Raji (cell line): ENCODE measurements around the gene TMEM123.

Experiments used
- POLR2A ChIP-seq: IDR thresholded peaks from 2 replicates; pipeline ENCODE4 v1.6.1; 2011; ENCODE audit warnings: low read depth, low read length, control low read depth; ENCODE audit not compliant: insufficient read depth

Gene TMEM123

DNA sequence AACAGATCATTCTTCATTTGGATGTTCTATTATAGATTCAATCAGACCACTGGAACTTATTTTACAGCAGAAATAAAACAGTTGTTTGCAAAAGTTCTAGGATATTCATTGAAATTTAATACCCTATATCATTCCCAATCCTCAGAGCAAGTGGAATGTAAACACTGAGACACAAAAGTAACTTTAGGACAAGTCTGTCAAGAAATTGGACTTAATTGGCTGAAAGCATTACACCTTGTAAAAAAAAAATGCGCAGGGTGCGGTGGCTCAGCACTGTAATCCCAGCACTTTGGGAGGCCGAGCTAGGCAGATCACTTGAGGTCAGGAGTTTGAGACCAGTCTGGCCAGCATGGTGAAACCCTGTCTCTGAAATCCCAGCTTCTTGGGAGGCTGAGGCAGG, 29.9 kb upstream of the TMEM123 start:
- TF ChIP-seq POLR2A = no peak

GRCh38 chr11:102479733-102480132, 27.2 kb upstream of the TMEM123 start:
- no peak for TF ChIP-seq POLR2A

DNA sequence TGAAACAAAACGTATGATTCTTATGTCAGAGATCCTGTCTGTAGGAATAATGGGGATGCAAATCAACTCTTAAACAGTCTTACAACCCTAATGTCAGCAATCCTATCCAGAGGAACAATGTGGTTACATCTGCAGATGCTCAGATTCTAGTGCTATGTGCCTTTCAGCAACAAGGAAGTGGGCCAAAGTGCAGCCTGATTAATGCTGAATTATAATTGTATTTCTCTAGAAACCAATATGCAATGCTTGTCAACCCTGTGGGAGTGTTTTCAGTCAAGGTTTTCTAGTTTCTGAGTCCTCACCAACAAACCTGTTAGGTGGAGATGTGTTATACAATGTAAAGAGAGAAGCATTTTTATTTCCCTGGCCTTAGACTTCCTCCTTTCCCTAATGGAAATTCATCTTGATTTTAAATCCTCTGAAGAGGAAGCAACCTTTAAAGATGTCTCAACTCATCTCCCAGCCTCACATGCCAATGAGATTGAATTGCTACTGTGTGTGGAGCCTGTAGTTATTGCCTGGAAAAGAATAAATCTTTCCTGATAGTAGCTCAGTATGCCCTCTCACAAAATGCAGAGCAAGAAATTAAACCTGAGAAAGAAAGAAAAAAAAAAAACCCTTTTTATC, 26.2 kb upstream of the TMEM123 start:
- no peak for TF ChIP-seq POLR2A

- TF ChIP-seq POLR2A = peak; percentile 64
These were observed 24.2 kb upstream of the TMEM123 start for GRCh38 chr11:102476812-102477211.

- TF ChIP-seq POLR2A = no peak
These were observed 23.5 kb upstream of the TMEM123 start for GRCh38 chr11:102476069-102476468.

GRCh38 chr11:102473543-102473942, 21.0 kb upstream of the TMEM123 start:
- TF ChIP-seq POLR2A = no peak

DNA sequence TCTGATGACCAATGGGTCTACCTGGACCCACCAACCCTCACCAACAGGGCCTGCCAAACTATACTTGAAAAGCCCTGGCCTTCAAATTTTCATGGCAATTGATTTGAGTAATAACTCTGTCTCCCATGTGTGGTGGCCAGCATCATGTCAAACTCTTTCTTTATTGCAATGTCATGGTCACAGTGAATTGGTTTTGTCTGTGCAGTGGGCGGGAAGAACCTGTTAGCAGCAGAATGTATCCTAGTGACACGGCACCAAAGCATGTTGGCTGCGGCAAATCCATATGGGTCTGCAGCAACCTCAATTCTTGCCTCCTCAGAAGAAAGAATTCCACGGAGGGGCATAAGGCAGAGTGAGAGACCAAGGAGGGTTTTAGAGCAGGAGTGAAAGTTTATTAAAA, 19.6 kb upstream of the TMEM123 start:
- TF ChIP-seq POLR2A = no peak

DNA sequence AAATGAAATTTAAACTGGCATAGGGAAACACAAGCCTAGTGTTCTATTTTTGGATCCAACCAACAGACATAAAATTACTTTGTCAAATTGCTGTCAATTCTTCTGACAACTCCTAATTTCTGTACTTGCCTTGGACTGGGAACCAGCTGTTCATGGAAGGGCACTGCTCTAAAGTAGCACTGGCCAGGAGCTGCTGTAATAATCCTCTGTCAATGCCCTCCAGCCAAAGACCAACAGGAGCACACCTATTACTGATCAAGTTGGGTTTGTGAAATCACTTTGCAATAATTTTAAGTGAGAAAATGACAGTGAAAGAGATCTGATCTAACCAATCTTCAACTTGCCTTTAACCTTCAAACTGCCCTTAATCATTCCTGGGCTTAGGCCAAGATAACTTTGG, 18.9 kb upstream of the TMEM123 start:
- TF ChIP-seq POLR2A = no peak

GRCh38 chr11:102470251-102470650, 17.7 kb upstream of the TMEM123 start:
- no peak for TF ChIP-seq POLR2A

DNA sequence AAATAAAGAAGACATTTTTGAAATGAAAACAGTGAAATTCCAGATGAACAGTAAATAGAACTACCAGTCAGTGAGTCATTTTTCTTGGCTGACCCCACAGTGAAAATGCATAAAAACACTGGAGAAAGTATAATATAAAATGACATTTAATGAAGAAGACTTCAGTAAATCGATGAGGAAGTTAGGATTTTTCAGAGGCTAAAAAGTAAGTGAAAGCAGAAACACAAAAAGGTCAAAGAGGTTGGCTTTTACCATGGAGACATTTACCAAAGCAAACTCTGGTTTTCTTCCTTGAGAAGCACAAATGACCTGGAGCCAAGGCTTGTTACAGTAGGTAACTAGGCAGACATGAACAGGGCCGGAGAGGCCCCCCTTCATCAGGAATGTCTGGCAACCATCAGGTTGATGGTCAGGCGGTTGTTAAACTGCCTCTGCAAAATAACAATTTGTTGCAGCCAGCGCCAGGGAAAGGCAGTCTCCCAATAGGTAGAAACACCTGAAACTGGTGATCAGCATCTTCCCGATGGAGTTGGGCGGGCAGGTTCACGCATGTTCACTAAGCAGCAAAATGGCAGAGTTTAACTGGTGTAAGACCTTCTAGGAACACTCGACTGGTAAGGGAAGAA, 16.7 kb upstream of the TMEM123 start:
- TF ChIP-seq POLR2A = no peak

DNA sequence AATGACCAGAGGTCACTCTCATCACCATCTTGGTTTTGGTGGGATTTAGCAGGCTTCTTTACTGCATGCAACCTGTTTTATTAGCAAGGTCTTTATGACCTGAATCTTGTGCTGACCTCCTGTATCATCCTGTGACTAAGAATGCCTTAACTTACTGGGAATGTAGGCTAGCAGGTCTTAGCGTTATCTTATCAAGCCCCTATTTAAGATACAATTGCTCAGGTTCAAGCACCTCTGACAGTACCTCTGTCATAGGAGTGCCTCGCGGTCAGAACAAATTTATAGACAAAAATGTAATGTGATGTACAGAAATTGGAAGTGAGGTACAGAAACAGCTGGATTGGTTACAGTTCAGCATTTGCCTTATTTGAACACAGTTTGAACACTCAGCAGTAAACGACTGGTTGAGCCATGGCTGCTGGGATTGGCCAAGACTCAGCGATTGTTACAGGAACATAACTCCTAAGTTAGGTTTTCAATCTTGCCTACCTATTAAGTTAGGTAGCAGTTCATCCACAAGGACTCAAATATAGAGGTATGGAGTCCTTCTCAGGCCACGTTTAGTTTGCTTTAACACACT, 16.1 kb upstream of the TMEM123 start:
- TF ChIP-seq POLR2A = no peak

GRCh38 chr11:102467853-102468580, 15.5 kb upstream of the TMEM123 start:
- no peak for TF ChIP-seq POLR2A

DNA sequence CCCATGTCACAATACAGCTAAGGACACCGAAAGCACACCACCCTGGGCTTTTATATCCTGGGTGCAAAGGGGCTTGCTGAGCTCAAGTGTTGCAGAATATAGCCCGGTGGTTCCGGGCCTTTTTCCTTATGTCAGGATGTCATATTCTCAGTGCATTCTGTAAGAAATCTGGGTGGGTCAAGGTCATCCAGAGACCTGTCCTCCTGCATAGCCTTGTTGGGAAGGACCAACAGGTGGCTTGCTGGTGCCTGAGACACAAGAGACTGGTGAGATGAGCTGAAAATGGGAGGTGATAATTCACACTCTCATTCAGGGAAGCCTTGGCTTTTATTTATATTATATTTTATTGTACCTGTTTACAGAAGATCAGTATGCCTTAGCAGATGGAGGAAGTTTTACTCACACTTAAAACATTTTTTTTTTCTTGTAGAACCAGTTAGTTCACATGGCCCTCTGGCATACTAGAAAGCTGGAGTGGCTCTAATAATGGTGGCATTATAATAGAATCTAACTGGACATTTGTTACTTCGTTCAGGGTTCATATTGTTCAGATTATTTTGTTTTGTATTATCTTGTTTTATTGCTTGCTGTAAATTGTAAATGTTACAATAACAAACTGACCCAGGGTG, 14.6 kb upstream of the TMEM123 start:
- TF ChIP-seq POLR2A = no peak

GRCh38 chr11:102465696-102466095, 13.1 kb upstream of the TMEM123 start:
- TF ChIP-seq POLR2A = no peak

GRCh38 chr11:102464859-102465500, 12.4 kb upstream of the TMEM123 start:
- no peak for TF ChIP-seq POLR2A
